ENCODE data around the gene ARMC7. TPM values are rescaled to one million over a fixed set of nuclear protein-coding genes. Genes with fewer than 3 reads are reported as not detected.

Gene ARMC7
- total and polyA plus RNA-seq, 10 donors: 7.8 to 19.2 (median 14.4) TPM

GRCh38 chr17:75093548-75094158, 16.1 kb upstream of the ARMC7 start:
- peak overlapping the region in 3 of 8 donors; percentile 34 to 66 (median 63) for H3K27ac ChIP-seq
- DNase-seq: no peak
- WGBS, 5 donors: 89 to 95% (median 94%) methylated on average over 12 to 18 of the region's 18 CpGs

GRCh38 chr17:75094871-75095399, 14.8 kb upstream of the ARMC7 start:
- 82 to 92% (median 88%) methylated on average over 8 to 16 of the region's 16 CpGs for WGBS, 5 donors
- intact Hi-C loops (cut with DNase I; ENCODE audit: low total_unique reads): no loop called here
- Histone ChIP-seq H3K36me3 (peaks cover 0 to 44% (median 5%) of the 10 kb centered on the region in 6 donors), H3K27ac (peak overlapping the region in 1 of 8 donors; percentile 87), H3K9me3 (no peaks in the 10 kb centered on the region), H3K27me3 (replicated peaks in 1 of 7) (no peaks in the 10 kb centered on the region), H3K4me3 (no peak overlapping the region), H3K4me1 (peaks cover 11 to 73% (median 48%) of the 10 kb centered on the region in 6 donors)
- TF ChIP-seq CTCF (IDR thresholded peaks at IDR 0.05 in 8 of 11, conservative IDR thresholded peaks at IDR 0.05 in 3 of 11) (no peak), POLR2A (IDR thresholded peaks at IDR 0.05) (no peak), POLR2AphosphoS5 (IDR thresholded peaks at IDR 0.05) (peak in 1 of 3 donors; percentile 3)
- DNase-seq: no peak

More at GRCh38 chr17:75093548-75094158, 16.1 kb upstream of the ARMC7 start:
- Histone ChIP-seq H3K4me3 (no peak overlapping the region), H3K4me1 (peaks cover 19 to 86% (median 61%) of the 10 kb centered on the region in 6 donors), H3K9me3 (no peaks in the 10 kb centered on the region), H3K36me3 (peaks cover 0 to 31% (median under 1%) of the 10 kb centered on the region in 6 donors), H3K27me3 (replicated peaks in 1 of 7) (no peaks in the 10 kb centered on the region)
- no peak for TF ChIP-seq CTCF (IDR thresholded peaks at IDR 0.05 in 8 of 11, conservative IDR thresholded peaks at IDR 0.05 in 3 of 11)
- TF ChIP-seq POLR2AphosphoS5 (IDR thresholded peaks at IDR 0.05): no peak
- TF ChIP-seq POLR2A (IDR thresholded peaks at IDR 0.05): no peak
- intact Hi-C loops (cut with DNase I; ENCODE audit: low total_unique reads): no loop called here

GRCh38 chr17:75096082-75096625, 13.6 kb upstream of the ARMC7 start:
- WGBS, 5 donors: 21 to 36% (median 32%) methylated on average over 14 of the region's 14 CpGs
- Histone ChIP-seq H3K4me1 (peaks cover 5 to 61% (median 36%) of the 10 kb centered on the region in 6 donors), H3K9me3 (no peaks in the 10 kb centered on the region), H3K36me3 (peaks cover 0 to 56% (median 12%) of the 10 kb centered on the region in 6 donors), H3K27me3 (replicated peaks in 1 of 7) (no peaks in the 10 kb centered on the region), H3K27ac (peak overlapping the region in 7 of 8 donors; percentile 45 to 87 (median 76)), H3K4me3 (peak overlapping the region in 1 of 8 donors; percentile 41)
- TF ChIP-seq CTCF (IDR thresholded peaks at IDR 0.05 in 8 of 11, conservative IDR thresholded peaks at IDR 0.05 in 3 of 11) (no peak), POLR2AphosphoS5 (IDR thresholded peaks at IDR 0.05) (peak; percentile 66 to 81 (median 70))
- DNase-seq: peak; percentile 90
- intact Hi-C loops (cut with DNase I; ENCODE audit: low total_unique reads): no loop called here

DNA sequence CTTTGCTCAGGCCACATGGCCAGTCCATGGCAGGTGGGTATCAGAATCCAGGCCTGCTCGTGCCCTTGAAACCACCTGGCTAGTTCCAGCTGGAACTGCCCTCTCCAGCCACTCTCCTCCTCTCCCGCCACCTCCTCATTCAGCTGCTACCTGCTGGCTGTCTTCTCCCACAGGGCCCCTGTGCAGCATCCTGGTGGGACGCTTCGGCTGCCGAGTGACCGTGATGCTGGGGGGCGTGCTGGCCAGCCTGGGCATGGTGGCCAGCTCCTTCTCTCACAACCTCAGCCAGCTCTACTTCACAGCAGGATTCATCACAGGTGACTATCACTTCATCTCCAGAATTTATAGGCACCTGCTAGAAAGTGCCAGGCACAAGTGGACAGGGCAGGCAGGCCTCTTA, 11.9 kb upstream of the ARMC7 start:
- no peaks in the 10 kb centered on the region for H3K9me3 ChIP-seq
- intact Hi-C loops (cut with DNase I; ENCODE audit: low total_unique reads): no loop called here
- no peak overlapping the region for H3K27ac ChIP-seq
- no peak for DNase-seq
- H3K4me1 ChIP-seq: peaks cover 0 to 57% (median 29%) of the 10 kb centered on the region in 6 donors
- H3K27me3 ChIP-seq (replicated peaks in 1 of 7): no peaks in the 10 kb centered on the region
- WGBS, 5 donors: 91 to 99% (median 94%) methylated on average over 7 of the region's 7 CpGs
- TF ChIP-seq POLR2AphosphoS5 (IDR thresholded peaks at IDR 0.05): no peak
- TF ChIP-seq POLR2A (IDR thresholded peaks at IDR 0.05): no peak
- no peak for TF ChIP-seq CTCF (IDR thresholded peaks at IDR 0.05 in 8 of 11, conservative IDR thresholded peaks at IDR 0.05 in 3 of 11)
- H3K4me3 ChIP-seq: no peak overlapping the region
- peaks cover 0 to 56% (median 12%) of the 10 kb centered on the region in 6 donors for H3K36me3 ChIP-seq

All from spleen (tissue), 11 donors.